ENCODE measurements around the gene FAM13C.
"Not testable (repeated sequence)": the region's sequence is repeated elsewhere in the genome, so short reads cannot be mapped to it uniquely, and the experiment has no call there.

The FAM13C gene

GRCh38 chr10:59227136-59227673, 135.1 kb downstream of the FAM13C start:
- no peak for DNase-seq

DNA sequence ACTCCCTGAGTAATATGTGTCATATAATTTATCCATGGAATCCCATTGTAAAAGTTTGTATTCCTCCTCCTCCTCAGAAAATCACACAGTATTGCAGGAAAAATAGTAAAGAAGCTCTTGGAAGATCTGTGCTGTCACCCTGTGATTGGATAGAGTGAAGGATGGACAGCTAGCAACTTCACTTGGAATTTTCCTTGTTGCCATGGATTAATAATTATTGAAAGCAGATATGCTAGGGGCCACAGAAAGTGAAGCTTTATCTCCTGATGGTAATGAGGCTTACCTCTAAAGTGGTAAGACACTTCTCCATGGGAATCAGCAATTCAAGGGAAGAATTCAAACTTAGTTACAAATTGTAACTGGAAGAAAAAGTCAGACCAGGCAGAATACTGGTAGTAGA, 137.1 kb downstream of the FAM13C start:
- no peak for DNase-seq

- DNase-seq = not testable (repeated sequence)
These were observed 138.8 kb downstream of the FAM13C start for GRCh38 chr10:59223597-59223996.

- DNase-seq = no peak
These were observed 139.6 kb downstream of the FAM13C start for GRCh38 chr10:59222788-59223187.

DNA sequence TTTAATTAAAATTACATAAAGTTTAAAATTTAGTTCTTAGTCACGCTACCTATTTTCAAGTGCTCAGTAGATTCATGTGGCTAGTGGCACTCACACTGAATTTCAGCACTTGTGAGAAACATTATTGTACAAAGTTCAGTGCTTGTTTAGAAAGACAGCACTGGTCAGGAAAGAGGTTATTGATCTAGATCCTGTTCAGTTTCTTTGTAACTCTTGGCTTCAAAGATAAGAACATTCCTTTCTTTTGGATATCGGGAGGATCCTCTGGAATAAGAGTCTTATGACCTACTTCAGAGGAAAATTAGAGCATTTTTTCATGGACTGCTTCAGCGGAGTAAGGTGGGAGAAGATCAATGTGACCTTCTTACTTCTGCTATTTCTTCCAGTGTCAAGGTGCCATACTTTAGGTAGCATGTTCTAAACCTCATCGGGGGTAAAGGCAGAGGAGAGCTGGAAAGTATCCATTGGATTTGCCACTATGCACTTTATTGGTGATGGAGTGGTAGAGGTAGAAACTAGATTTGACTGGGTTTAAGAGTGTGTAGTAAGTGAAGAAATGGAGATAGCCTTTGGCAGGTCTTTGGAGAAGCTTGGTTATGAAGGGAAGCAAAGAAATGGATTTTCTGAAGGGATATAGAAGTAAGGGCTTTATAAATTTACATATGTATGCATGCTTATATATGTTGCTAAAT, 146.0 kb downstream of the FAM13C start:
- DNase-seq = no peak

- no peak for DNase-seq
These were observed 148.2 kb downstream of the FAM13C start for GRCh38 chr10:59214160-59214559.

DNA sequence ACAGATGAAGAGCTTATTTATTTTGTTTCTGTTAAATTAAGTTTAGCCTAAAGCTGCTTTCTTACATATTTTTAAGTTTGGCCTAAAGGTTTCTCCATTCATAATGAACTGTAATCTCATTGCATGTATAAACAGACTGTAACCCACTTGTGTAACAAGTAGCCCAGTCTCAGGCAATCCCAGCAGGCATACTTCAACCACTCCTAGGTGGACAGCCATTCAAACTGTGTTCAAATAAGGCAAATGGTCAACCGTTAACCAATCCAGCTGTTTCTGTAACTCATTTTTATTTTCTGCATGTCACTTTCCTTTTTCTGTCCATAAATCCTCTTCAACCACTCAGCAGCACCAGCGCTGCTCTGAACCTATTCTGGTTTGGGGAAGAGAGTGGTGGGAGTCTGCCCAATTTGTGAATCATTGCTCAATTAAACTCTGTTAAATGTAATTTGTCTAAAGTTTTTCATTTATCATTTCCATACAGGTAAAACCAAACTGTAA, 150.0 kb downstream of the FAM13C start:
- no peak for DNase-seq

GRCh38 chr10:59206204-59206720, 156.1 kb downstream of the FAM13C start:
- no peak for DNase-seq
